ENCODE measurements around the gene AIF1L.

The AIF1L gene

GRCh38 chr9:131078427-131079366, 17.6 kb upstream of the AIF1L start:
- DNase-seq (ENCODE audit: low read depth, low spot score): no peak
- Histone ChIP-seq H3K27me3 (ENCODE audit: control insufficient read depth, insufficient read depth, low read length) (no peaks in the 10 kb centered on the region), H3K27ac (ENCODE audit: low read length) (no peak overlapping the region), H3K4me1 (ENCODE audit: control insufficient read depth, insufficient read depth, low read length) (0 out of 2 replicates have a peak, but pooled peaks cover 1% of the 10 kb centered on the region), H3K36me3 (ENCODE audit: control insufficient read depth, insufficient read depth, low read length) (no peaks in the 10 kb centered on the region; the same call in 1 of the 2 replicates), H3K9me3 (ENCODE audit: control insufficient read depth, insufficient read depth, low read length) (no peaks in the 10 kb centered on the region), H3K4me3 (ENCODE audit: low read length) (no peak overlapping the region)
- WGBS (ENCODE audit: insufficient coverage, insufficient read length): no CpG with 5 or more reads among the region's 17 CpGs

GRCh38 chr9:131080589-131080988, 15.7 kb upstream of the AIF1L start:
- WGBS (ENCODE audit: insufficient coverage, insufficient read length): no CpG with 5 or more reads among the region's 9 CpGs
- Histone ChIP-seq H3K4me3 (ENCODE audit: low read length) (no peak overlapping the region), H3K27ac (ENCODE audit: low read length) (no peak overlapping the region), H3K9me3 (ENCODE audit: control insufficient read depth, insufficient read depth, low read length) (no peaks in the 10 kb centered on the region), H3K4me1 (ENCODE audit: control insufficient read depth, insufficient read depth, low read length) (0 out of 2 replicates have a peak, but pooled peaks cover 1% of the 10 kb centered on the region), H3K27me3 (ENCODE audit: control insufficient read depth, insufficient read depth, low read length) (no peaks in the 10 kb centered on the region), H3K36me3 (ENCODE audit: control insufficient read depth, insufficient read depth, low read length) (no peaks in the 10 kb centered on the region)
- DNase-seq (ENCODE audit: low read depth, low spot score): no peak

- DNase-seq (ENCODE audit: low read depth, low spot score): no peak
- H3K4me3 ChIP-seq (ENCODE audit: low read length): no peak overlapping the region
- WGBS (ENCODE audit: insufficient coverage, insufficient read length): no CpG with 5 or more reads among the region's 9 CpGs
- no peaks in the 10 kb centered on the region for H3K36me3 ChIP-seq (ENCODE audit: control insufficient read depth, insufficient read depth, low read length)
- no peaks in the 10 kb centered on the region for H3K27me3 ChIP-seq (ENCODE audit: control insufficient read depth, insufficient read depth, low read length)
- 0 out of 2 replicates have a peak, but pooled peaks cover 1% of the 10 kb centered on the region for H3K4me1 ChIP-seq (ENCODE audit: control insufficient read depth, insufficient read depth, low read length)
- no peaks in the 10 kb centered on the region for H3K9me3 ChIP-seq (ENCODE audit: control insufficient read depth, insufficient read depth, low read length)
- no peak overlapping the region for H3K27ac ChIP-seq (ENCODE audit: low read length)
Measured at GRCh38 chr9:131081868-131082267, 14.5 kb upstream of the AIF1L start.

GRCh38 chr9:131082774-131083512, 13.4 kb upstream of the AIF1L start:
- H3K36me3 ChIP-seq (ENCODE audit: control insufficient read depth, insufficient read depth, low read length): no peaks in the 10 kb centered on the region
- no peak for DNase-seq (ENCODE audit: low read depth, low spot score)
- no peaks in the 10 kb centered on the region for H3K9me3 ChIP-seq (ENCODE audit: control insufficient read depth, insufficient read depth, low read length)
- H3K4me3 ChIP-seq (ENCODE audit: low read length): no peak overlapping the region
- WGBS (ENCODE audit: insufficient coverage, insufficient read length): no CpG with 5 or more reads among the region's 11 CpGs
- H3K27ac ChIP-seq (ENCODE audit: low read length): no peak overlapping the region
- 0 out of 2 replicates have a peak, but pooled peaks cover 1% of the 10 kb centered on the region for H3K4me1 ChIP-seq (ENCODE audit: control insufficient read depth, insufficient read depth, low read length)
- no peaks in the 10 kb centered on the region for H3K27me3 ChIP-seq (ENCODE audit: control insufficient read depth, insufficient read depth, low read length)

DNA sequence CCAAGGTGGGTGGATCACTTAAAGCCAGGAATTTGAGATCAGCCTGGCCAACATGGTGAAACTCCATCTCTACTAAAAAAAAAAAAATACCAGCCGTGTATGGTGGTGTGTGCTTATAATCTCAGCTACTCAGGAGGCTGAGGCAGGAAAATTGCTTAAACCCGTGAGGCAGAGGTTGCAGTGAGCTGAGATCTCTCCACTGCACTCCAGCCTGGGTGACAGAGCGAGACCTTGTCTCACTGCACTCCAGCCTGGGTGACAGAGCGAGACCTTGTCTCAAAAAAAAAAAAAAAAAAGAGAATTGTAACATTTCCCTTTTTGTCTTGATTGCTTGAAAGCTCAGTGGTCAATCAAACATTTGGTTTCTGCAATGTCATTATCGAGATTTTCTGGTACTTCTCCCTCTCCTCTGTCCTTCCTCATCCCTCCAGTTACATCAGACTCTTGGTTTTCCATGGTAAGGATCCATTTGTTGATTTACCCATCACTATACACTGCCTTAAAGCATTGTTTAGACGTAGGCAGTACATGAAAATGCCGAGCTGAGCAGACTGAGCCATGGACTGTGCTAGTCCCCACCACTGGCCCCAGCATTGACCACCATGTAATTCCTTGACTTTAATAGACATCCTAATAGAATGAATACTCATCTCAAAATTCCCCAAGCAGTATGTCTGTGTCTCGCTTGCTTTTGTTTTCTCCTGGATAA, 11.5 kb upstream of the AIF1L start:
- Histone ChIP-seq H3K27me3 (ENCODE audit: control insufficient read depth, insufficient read depth, low read length) (no peaks in the 10 kb centered on the region), H3K4me3 (ENCODE audit: low read length) (no peak overlapping the region), H3K27ac (ENCODE audit: low read length) (no peak overlapping the region), H3K36me3 (ENCODE audit: control insufficient read depth, insufficient read depth, low read length) (no peaks in the 10 kb centered on the region), H3K9me3 (ENCODE audit: control insufficient read depth, insufficient read depth, low read length) (no peaks in the 10 kb centered on the region), H3K4me1 (ENCODE audit: control insufficient read depth, insufficient read depth, low read length) (no peaks in the 10 kb centered on the region)
- no peak for DNase-seq (ENCODE audit: low read depth, low spot score)
- WGBS (ENCODE audit: insufficient coverage, insufficient read length): no CpG with 5 or more reads among the region's 8 CpGs

DNA sequence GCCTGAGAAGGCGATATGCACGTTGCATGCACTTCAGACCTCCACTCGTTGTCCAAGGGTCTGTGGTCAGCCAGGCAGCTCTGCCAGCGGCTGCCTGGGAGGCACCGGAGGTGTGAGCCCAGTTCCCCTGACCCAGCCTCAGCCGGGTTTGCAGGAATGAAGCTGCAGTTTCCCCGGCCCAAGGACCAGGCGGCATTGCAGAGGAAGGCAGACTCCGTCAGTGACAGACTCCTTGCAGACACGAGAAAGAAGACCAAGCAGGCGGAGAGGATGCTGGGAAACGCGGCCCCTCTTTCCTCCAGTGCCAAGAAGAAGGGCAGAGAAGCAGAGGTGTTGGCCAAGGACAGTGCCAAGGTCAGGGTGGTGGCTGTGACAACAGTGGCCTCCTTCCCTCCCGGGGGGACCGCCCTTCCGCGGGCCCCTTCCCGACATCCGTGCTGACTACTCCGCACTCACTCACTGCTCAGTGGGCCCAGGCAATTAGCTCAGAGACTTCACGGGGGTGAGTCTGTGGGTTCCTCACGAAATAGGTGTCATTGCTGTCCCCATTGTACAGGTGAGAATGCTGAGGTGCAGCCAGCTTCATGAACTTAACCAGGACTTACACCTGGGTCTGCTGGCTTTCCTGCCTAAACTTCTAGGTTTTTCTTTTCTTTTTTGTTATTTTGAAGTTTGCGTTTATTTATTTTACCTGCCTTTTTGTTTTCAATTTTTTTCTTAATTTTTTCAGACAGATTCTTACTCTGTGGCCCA, 10.8 kb upstream of the AIF1L start:
- DNase-seq (ENCODE audit: low read depth, low spot score): no peak
- H3K27me3 ChIP-seq (ENCODE audit: control insufficient read depth, insufficient read depth, low read length): no peaks in the 10 kb centered on the region
- no peaks in the 10 kb centered on the region for H3K36me3 ChIP-seq (ENCODE audit: control insufficient read depth, insufficient read depth, low read length)
- no CpG with 5 or more reads among the region's 23 CpGs for WGBS (ENCODE audit: insufficient coverage, insufficient read length)
- no peaks in the 10 kb centered on the region for H3K4me1 ChIP-seq (ENCODE audit: control insufficient read depth, insufficient read depth, low read length)
- no peaks in the 10 kb centered on the region for H3K9me3 ChIP-seq (ENCODE audit: control insufficient read depth, insufficient read depth, low read length)
- no peak overlapping the region for H3K4me3 ChIP-seq (ENCODE audit: low read length)
- H3K27ac ChIP-seq (ENCODE audit: low read length): no peak overlapping the region

GRCh38 chr9:131087354-131087893, 8.9 kb upstream of the AIF1L start:
- Histone ChIP-seq H3K4me3 (ENCODE audit: low read length) (no peak overlapping the region), H3K36me3 (ENCODE audit: control insufficient read depth, insufficient read depth, low read length) (no peaks in the 10 kb centered on the region), H3K27ac (ENCODE audit: low read length) (no peak overlapping the region), H3K9me3 (ENCODE audit: control insufficient read depth, insufficient read depth, low read length) (no peaks in the 10 kb centered on the region), H3K4me1 (ENCODE audit: control insufficient read depth, insufficient read depth, low read length) (no peaks in the 10 kb centered on the region), H3K27me3 (ENCODE audit: control insufficient read depth, insufficient read depth, low read length) (no peaks in the 10 kb centered on the region)
- no CpG with 5 or more reads among the region's 19 CpGs for WGBS (ENCODE audit: insufficient coverage, insufficient read length)
- no peak for DNase-seq (ENCODE audit: low read depth, low spot score)

DNA sequence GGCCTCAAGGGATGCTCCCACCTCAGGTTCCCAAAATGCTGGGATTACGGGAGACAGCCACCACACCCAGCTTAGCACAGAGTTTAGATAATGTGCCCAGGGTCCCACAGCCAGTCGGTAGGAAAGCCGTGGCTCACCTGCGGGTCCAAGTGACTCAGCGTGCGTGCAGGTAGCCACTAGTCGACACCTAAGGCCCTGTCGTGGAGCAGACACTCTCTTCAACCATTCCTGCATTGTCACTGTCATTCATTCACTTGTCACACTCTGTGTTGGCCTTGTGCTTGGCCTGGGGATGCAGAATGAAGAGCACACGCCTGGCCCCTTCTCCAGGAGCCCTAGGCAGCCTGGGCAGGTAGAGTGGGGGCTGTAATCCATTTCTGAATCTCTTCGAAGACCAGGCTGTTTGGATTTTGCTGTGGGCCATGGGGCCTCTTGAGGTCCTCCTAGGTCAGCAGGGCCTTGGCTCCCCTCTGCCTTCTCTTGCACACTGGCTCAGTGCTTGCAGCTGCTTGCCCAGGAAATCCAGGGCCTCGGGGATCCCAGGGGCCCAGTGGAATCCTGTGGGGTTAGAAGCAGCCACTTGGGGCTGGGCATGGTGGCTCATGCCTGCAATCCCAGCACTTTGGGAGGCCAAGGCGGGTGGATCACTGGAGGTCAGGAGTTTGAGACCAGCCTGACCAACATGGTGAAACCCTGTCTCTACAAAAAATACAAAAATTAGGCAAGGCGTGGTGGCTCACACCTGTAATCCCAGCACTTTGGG, 6.1 kb upstream of the AIF1L start:
- Histone ChIP-seq H3K4me3 (ENCODE audit: low read length) (no peak overlapping the region), H3K9me3 (ENCODE audit: control insufficient read depth, insufficient read depth, low read length) (no peaks in the 10 kb centered on the region), H3K4me1 (ENCODE audit: control insufficient read depth, insufficient read depth, low read length) (no peaks in the 10 kb centered on the region), H3K36me3 (ENCODE audit: control insufficient read depth, insufficient read depth, low read length) (no peaks in the 10 kb centered on the region), H3K27me3 (ENCODE audit: control insufficient read depth, insufficient read depth, low read length) (no peaks in the 10 kb centered on the region), H3K27ac (ENCODE audit: low read length) (no peak overlapping the region)
- no peak for DNase-seq (ENCODE audit: low read depth, low spot score)
- no CpG with 5 or more reads among the region's 13 CpGs for whole genome bisulfite sequencing (ENCODE audit: insufficient coverage, insufficient read length)

GRCh38 chr9:131091352-131091992, 4.9 kb upstream of the AIF1L start:
- Histone ChIP-seq H3K27ac (ENCODE audit: low read length) (no peak overlapping the region), H3K4me3 (ENCODE audit: low read length) (no peak overlapping the region), H3K4me1 (ENCODE audit: control insufficient read depth, insufficient read depth, low read length) (peaks cover 2% of the 10 kb centered on the region; the same call in 1 of the 2 replicates), H3K9me3 (ENCODE audit: control insufficient read depth, insufficient read depth, low read length) (no peaks in the 10 kb centered on the region), H3K36me3 (ENCODE audit: control insufficient read depth, insufficient read depth, low read length) (no peaks in the 10 kb centered on the region), H3K27me3 (ENCODE audit: control insufficient read depth, insufficient read depth, low read length) (no peaks in the 10 kb centered on the region)
- no CpG with 5 or more reads among the region's 19 CpGs for WGBS (ENCODE audit: insufficient coverage, insufficient read length)
- no peak for DNase-seq (ENCODE audit: low read depth, low spot score)
